Pons (tissue), 1 donor: ENCODE measurements around the gene INHA.

Source experiments
- DNase-seq: peaks from one replicate; pipeline ENCODE4 v3.0.0-alpha.2; 2016; ENCODE audit warnings: low spot score

Gene INHA

DNA sequence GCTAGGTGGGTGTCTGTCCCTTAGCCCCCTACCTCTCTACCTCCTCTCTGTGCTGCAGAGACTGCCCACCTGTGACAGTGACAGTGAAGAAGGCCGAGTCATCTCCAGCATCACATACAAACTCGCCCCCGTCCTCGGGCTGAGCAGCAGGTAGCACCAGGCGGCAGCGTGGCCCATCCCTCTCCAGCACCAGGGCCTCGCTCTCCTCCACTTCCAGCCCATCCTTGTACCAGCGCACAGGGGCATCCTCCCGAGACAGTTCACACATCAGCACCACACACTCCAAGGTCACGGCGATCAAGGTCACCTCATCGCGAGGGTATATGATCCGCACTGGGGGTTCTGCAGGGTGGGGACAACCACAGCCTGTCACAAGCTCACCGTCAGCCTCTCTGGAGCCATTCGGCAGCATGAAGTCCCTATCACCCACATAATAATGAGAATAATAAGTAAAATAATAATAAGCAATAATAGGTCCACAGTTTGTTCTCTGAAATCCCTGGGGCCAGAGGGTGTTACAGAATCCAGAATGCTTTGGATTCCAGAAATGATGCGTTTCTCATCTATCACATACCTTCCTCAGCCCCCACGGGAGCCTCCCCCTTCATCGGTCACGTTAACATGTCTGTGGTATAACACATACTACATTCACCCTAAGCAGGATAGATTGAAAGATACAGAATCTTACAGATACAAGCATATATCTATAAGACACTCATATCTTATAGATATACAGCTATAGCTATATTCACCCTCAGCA, 12.8 kb upstream of the INHA start:
- no peak for DNase-seq

DNA sequence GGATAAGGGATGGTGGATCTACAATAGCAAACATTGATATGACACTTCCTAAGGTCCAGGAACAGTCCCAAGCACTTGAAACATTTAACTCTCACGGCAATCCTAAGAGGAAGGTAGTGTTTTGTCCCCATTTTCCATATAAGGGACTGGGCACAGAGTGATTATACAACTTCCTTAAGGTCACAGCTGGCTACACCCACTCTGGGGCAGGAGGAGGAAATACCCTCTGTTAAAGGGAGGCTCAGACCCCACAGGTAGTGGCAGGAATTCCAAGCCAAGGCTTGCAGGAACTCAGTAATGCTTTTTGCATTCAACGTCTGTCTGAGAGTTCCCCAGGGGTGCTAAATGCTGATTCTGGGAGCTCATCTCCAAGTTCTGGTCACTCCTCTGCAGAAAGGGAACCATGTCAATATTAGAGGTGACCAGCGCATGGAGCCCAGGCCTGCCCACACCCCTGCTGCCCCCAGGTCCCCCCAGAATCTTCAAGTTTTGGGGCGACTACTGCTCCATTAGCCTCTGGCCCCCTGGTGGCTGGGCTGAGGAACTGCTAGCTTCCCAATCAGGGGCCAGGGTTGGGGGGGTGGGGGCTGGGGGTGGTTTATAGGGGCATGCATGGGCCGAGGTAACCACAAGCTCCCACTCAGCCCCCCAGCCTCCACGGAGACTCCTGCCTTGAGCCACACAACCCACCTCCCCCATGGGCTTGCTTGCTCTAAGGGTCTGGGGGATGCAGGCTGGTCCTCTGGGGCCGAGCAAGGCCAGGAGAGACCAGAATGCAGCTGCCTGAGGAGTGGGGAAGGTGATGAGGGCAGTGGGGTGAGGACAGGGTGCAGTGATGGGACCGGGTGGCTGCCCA, 11.8 kb upstream of the INHA start:
- no peak for DNase-seq

DNA sequence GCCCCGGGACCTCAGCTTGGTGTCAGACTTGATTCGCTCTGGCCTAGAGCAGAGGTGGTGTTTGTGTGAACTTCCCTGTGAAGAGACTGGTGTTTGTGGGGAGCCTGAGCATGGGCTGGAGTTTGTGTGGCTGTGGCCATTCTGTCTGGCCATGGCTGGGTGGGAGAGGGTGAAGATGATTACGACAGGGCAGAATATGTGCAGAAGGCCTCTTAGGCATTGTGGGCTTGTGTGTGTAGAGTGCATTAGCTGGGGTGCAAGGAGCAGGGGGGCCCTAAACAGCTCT, 11.3 kb upstream of the INHA start:
- no peak for DNase-seq

DNA sequence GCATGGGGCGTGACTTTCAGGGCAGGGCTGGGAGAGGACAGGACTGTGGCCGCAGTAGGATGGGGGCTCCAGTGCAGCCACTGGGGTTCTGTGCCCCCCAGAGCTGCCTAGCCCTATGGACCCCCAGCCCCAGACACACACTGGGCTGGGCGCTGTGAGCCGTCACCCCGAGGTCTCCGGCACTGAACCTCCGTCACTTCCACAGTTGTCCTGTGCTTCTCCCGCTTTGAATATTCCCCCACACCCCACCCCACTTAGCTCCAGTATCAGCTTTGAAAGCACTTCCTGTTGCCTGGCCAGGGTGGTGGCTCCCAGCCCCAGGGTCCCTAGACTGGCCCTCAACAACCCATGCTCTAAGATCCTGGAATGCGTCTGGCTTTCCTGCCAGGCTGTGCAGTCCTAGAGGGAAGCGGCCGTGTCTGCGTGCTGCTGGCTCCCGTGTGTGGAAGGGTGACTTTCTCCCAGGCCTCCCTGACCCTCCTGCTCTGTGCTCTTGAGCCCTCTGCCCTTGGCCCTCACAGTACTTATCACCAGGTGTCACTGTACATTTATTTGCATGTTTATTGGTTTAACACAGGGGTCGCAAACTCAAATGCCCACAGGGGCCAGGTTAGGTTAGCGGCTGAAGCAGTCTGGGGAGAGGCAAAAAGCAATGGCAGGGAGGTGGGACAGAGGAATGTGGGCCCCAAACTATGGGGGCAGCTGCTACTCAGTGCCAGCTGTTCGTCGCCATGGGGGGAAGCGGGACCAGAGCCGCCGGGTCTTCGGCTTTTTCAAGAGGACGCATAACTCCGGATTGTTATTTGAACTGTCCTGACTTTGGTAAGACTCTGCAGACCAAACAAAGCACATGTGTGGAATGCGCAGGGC, 10.7 kb upstream of the INHA start:
- no peak for DNase-seq

DNA sequence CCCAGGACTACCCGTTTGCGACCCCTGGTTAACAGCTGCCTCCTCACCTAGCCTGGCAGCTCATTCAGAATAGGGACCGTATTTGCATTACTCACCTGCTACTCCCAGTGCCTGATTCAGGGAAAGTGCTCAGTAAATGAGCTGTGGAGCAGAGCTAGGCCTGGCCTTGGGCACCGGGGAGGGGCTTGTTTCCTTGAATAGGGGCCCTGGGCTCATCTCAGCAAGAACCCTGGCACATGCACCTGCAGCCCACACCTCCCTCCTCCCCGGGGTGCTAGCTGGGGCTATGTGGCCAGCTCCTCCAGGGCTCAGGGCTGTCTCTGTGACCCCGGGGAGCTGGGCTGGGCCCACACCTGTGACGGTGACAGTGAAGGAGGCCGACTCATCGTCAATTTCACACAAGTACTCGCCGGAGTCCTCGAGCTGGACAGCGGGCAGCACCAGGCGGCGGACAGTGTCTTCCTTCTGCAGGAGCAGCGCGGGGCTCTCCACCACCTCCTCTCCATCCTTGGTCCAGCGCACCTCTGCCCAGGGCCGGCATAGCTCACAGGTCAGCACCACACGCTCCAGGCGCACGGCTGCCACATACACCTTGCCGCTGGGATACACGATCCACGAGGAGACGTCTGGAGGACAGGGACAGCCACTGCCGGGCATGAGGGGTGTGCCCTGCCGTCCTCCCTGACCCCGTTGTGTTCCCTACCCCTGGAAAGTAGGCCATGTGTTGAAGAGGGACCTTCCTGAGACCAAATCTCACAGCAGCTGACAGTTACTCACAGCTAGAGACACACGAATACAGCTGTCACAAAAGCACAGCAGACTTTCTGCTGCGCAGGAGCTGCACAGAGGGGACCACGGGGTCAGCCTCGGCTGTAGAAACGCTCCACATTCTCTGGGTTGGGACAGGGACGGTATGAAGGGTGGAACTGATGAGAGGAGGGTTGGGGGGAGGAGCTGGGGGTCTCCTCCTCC, 9.8 kb upstream of the INHA start:
- DNase-seq = no peak

DNA sequence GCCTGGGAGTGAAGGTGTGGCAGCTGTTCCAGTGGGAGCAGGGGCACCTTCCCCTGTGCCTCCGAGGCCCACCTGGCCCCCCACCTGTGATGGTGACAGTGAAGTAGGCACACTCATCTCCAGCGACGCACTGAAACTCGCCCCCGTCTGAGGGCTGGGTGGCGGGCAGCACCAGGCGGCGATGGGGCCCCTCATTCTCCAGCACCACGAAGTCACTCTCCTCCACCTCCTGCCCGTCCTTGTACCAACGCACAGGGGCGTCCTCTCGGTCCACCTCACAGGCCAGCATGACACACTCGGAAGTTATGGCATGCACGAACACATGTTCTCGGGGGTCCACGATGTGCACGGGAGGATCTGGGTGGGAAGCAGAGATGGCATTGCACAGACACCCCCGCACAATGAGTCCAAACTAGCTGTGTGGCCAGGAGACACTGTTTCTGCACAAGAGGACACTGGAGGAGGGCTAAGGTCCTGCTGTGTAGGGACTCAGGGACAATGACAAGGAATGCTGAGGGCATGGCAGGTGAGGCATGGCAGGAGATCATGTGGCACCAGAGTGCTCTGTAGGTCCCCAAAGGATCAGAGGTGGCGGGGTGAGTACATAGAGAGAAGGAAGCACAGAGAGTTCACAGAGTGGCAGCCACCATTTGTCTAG, 8.7 kb upstream of the INHA start:
- DNase-seq = no peak

DNA sequence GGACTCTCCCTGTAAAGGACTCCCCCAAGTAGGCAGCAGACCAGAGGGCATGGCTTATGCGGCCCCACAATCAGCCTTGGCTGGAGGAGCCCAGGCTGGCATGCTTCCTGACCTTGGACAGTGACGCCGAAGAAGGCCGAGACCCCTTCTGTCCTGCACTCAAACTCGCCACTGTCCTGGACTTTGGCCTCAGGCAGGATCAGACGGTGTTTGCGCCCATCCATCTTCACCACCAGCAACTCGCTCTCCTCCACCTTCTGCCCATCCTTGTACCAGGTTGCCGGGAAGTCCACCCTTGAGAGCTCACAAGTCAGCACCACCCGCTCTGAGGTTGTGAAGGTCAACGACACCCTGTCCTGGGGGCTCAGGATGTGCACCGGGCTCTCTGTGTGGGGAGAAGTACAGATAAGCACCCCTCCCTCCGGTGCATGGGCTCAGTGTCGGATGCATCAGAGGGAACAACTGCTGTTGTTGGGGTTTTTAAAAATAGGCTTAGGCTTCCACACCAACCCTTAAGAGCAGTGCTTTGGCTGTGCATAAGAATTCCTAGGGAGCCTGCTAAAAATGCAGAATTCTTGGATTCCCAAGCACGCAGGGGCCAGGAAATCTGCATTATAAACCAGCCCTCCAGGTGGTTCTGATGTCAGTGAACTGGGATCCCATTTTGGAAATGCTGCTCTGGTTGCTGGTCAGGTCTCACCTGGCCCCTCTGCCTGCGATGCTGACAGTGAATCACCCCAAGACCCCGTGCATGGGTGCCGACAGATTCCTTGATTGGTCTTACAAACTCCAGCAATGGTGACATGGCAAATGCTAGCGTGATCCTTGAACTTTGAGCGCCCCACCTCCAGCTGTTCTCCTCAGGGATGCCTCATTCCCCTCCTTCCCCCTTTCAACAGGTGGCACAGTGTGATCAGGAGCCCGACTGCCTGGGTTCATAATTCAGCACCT, 6.7 kb upstream of the INHA start:
- DNase-seq = no peak

DNA sequence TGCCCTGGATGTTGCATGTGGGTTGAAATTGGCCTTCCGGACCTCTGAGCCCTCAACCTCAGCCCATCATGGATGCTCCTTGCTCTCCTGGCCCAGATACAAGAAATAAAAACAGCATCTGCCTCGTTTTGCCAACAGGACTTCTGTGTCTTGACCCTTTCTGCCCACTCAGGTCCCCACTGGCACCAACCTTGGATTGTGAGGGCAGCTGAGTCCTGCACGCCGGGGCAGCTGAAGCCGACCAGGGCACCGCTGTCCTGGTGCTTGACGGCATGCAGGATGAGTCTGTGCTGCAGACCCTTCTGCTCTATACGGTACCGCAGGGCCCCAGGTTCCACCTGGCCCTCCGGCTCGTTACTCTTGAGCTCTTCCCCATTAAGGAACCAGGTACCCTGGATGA, 5.5 kb upstream of the INHA start:
- no peak for DNase-seq

DNA sequence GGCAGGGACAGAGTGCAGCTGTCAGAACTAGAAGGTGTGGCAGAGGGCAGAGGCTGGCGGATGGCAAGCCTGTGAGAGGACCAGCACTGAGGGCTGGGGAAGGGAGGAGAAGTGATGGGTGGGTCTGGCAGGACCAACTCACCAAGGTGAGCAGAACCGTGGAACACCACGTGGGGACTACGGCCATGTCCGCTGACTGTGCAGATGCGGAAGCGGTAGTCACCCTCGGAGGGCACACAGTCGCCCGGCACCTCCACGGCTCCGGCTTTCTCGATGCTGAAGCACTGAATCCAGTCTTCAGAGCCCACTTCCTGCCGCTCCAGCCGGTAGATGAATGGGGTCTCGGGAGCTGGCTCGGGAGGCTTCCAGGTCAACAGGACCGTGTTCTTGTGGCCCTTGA, 5.0 kb upstream of the INHA start:
- no peak for DNase-seq

DNA sequence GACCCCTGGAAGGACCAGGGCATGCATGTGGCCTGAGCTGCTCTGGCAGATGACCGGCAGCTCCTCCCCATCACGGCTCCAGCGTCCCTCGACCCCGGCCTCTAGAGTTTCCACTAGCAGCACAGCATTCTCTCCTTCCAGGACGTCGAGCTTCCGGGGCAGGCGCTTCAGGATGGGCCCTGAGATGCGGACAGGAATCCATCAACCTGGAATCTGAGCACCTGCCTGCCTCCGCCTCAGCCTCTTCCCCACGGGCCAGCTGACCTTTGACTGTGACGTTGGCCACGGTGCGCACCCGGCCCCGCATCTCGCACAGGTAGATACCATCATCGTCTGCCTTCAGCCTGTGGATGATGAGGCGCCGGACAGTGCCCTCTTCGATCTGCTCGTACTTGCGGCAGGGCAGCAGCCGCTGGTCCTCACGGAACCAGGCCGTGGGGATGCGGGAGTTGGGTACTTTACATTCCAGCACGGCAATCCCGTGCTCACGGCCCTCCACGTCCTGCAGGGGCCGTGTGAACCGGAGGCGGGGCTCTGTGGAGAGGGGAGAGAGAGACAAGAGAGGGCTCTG, 4.2 kb upstream of the INHA start:
- no peak for DNase-seq

DNA sequence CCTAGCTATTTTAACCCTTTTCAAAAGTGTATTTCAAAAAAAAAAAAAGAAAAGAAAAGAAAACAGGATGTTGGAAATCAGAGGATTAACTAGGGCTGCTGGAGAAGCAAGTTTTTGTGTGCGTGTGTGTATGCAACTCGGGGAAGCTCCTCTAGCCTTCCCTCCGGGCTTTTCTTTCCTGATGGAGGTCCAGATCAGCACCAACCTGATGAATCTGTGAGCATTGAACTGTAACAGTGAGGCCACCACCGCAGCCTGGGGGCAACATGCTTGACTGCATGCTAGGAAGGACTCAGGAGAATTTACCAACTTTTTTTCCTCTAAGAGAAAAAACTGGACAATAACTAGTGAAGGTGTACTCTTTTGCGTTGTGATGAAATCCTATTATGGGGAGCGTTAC, 3.1 kb upstream of the INHA start:
- no peak for DNase-seq

DNA sequence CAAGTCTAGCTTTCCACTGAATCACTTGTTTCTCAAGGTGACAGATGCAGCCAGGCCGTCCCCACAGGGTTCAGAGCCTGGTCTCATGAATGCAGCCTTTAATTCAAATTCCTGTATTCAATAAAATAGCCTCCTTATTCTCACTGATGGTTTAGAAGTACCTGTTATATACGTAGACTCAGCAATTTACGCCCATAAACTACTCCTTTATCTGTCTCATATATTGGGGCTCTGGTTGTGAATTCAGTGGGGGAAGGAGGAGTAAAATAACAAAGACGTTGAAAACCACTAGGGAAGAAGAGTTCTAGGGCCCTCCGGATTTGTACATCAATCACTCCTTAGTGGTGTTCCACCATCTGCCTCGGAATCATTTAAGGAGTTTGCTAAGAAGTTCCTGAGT, 2.5 kb upstream of the INHA start:
- no peak for DNase-seq

DNA sequence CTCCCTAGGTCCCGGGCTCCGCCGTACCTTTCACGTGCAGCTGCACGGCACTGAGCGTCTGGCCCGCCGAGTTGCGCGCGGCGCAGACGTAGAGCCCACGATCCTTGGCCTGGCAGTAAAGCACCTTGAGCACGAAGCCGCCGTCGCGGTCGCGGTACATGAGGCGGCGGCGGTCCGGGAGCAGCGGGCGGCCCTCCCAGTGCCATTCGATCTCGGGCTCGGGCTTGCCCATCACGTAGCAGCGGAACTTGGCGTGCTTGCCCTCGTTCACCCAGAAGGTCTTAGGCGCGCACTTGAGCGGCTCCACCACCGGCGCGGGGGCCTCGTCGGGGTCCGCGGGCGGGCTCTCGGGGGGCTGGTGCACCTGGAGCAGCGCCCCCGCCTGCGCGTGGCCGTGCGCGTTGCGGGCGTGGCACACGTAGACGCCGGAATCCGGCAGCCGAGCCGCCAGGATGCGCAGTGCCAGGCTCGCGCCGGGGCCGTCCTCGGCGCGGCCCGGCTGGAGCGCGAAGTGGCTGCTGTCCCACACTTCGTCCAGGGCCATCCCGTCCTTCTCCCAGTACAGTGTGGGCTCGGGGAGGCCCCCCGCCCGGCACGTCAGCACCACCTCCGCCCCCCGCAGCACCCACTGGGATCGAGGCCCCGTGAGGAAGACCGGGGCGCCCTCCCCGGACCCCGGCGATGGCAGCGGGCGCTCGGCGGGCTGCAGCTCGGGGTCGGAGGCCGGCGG, 1.8 kb upstream of the INHA start:
- DNase-seq = no peak

DNA sequence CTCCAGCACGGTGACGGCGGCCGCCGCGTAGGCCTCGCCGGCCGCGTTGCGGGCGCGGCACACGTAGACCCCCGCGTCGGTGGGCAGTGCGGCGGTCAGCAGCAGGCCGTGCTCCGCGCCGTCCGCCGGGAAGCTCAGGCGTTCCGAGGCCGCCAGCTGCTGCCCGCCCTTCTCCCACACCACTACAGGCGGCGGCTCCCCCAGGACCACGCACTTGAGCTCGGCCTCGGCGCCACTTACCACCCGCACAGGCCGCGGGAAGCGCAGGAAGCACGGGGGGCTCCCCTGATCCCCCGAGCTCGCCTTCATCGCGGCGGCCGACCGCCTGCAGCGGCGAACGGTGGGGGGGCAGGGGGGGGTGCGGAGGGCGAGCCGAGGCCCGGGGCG, 1.2 kb upstream of the INHA start:
- DNase-seq = no peak

DNA sequence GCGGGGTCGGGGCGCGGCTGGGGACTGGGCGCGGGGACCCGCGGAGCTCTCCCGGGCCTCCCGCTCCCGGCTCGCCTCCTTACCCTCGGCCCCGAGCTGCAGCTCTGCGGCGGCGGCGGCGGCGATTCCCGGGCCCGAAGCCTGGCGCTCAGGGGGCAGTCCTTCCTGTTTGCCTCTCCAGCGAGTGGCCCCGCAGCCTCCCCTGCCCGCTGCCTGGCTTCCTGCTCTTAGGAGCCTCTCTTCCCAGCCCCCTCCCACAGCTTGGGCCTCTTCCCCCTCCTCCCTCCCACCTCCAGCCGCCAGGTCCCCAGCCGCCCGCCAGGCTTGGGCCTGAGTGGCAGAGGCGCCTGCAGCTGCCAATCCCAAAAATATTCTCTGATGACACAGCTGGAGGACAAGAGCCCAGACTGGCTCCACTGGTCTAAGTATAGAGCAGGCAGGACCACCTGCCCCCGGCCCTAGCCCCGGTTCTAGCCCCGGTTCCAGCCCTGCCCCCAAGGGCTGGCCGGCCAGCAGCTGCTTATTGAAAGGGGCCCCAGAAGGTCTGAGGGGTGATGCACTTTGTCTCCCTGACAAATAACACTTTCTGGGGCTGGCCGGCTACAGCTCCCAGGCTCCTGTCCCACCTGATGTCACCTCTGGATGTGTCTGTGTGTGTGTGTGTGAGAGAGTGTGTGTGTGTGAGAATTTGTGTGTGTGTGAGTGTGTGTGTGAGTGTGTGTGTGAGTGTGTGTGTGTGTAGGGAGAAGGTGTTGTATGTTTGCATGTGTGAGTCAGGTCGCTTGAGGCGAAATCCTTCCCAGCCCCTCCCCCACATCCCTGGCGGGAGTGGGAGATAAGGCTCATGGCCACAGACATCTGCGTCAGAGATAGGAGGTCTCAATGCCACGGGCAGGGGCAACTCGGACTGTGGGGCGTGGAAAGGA, 536 bp upstream of the INHA start, which contains the start of gene OBSL1:
OBSL1 (minus strand) TSS at position 229 of the 926 bp plus-strand sequence. CDS start 307 bp downstream, outside the sequence.
- DNase-seq = peak; percentile 7

DNA sequence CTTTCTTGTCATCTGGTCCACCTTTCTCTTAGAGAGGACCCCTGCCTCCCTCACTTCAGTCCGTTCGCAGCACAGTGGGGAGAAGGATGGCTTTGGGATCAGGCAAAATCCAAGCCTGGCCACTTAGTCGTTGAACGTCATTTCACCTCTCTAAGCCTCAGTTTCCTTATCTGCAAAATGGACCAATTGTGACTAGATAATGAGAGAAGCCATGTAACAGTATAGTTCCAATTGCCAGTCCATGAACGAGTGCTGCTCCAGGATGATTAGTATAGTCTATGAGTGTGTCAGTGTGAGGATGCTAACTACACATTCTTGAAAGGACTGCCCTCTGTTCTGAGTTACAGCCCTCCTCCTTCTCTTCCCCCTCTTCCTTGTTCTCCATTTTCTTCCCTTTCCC, 1.1 kb downstream of the INHA start:
- DNase-seq = no peak

DNA sequence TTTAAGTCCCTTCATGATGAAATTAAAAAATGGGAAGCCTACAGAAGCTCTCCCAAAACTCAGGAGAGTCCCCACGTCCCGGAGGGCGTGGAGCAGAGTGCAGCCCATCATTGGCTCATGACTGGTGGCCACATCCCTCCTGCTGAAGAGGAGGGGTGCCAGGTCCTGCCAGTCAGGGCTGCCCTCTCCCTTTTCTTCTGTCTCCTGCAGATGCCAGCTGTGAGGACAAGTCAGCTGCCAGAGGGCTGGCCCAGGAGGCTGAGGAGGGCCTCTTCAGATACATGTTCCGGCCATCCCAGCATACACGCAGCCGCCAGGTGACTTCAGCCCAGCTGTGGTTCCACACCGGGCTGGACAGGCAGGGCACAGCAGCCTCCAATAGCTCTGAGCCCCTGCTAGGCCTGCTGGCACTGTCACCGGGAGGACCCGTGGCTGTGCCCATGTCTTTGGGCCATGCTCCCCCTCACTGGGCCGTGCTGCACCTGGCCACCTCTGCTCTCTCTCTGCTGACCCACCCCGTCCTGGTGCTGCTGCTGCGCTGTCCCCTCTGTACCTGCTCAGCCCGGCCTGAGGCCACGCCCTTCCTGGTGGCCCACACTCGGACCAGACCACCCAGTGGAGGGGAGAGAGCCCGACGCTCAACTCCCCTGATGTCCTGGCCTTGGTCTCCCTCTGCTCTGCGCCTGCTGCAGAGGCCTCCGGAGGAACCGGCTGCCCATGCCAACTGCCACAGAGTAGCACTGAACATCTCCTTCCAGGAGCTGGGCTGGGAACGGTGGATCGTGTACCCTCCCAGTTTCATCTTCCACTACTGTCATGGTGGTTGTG, 2.6 kb downstream of the INHA start:
- DNase-seq = no peak
